Left ventricle myocardium superior (tissue), 1 donor: ENCODE data around the gene LDHB. TPM values are rescaled to one million over a fixed set of nuclear protein-coding genes. Genes with fewer than 3 reads are reported as not detected.

ENCODE experiments used
- total RNA-seq: library from RNA; stranded (reverse); fragmentation: NEBNext Ultra II Directional; extraction: Animal tissue kit (Norgen Biotek cat#: 25700); gene quantifications from one replicate; pipeline ENCODE4 v1.2.1, GENCODE V29; 2021
- donor health status: DM: no; HTN: yes; CAD: no; lungs with severe emphysema.

LDHB gene
- total RNA-seq, 1 donor from 2014 or later = 2,127 TPM

Other genes with a start within 250 kb of the LDHB start
- gene PYROXD1, start 220.2 kb downstream of the LDHB start, total RNA-seq = 16.0 TPM
- 21.4 TPM for gene RECQL, start 156.2 kb downstream of the LDHB start, total RNA-seq
- 14.8 TPM for gene GOLT1B, start 156.1 kb downstream of the LDHB start, total RNA-seq
- 15.7 TPM for gene SPX, start 131.5 kb downstream of the LDHB start, total RNA-seq
- not detected for gene GYS2, start 53.0 kb downstream of the LDHB start, total RNA-seq
- 55.5 TPM for gene KCNJ8, start 116.9 kb upstream of the LDHB start, total RNA-seq